EL (cell line): ENCODE data around the gene IL25.

Experiments used
- DNase-seq: peaks from one replicate; pipeline ENCODE4 v3.0.0-alpha.2; 2016

IL25 gene

GRCh38 chr14:23354990-23355389, 17.6 kb upstream of the IL25 start:
- DNase-seq: no peak

DNA sequence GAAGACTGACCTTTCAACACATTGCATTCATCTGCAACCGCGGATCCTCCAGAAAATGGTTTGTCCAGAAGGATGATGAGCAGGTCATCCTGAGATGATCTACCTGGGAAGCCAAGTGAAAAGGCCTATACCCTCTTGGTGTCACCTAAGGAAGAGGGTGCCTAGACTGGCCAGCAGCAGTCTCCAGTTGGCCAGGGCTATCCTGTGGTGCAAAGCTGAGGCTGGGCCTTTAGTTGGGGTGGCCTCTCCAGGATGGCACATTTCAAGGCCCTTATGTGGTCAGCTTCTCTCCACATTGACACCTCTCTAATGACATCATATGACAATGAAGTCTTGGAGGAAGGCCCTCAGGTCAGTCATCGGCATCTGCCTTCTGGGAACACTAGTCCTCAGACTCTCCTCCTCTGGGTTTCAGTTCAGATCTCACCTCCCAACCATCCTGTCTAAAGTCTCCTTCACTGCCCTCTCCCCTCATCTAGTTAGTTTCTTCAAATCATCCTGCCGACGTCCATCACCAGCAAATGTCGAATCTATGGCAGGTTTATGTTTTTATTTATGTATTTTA, 16.7 kb upstream of the IL25 start:
- DNase-seq: no peak

GRCh38 chr14:23356662-23357061, 15.9 kb upstream of the IL25 start:
- DNase-seq: no peak

DNA sequence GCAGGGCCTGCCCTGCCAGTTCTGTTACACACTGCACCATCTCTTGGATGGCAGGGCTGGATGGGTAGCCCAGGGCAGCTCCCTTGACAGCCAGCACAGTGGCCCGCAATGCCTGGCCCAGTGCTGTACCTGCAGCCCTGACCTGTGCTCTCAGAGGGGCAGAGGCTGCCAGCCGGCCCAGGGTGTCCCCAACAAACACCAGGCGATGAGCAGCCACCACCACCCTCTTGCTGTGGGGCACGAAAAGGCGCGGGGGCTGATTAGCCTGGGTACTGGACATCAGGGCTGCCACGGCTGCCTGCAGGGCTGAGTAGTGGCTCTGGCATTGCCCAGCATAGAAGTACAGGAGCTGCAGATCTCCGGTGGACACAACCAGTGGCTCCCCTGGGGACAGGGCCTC, 15.3 kb upstream of the IL25 start:
- no peak for DNase-seq

- no peak for DNase-seq
Observed at GRCh38 chr14:23358042-23358441, 14.6 kb upstream of the IL25 start.

DNA sequence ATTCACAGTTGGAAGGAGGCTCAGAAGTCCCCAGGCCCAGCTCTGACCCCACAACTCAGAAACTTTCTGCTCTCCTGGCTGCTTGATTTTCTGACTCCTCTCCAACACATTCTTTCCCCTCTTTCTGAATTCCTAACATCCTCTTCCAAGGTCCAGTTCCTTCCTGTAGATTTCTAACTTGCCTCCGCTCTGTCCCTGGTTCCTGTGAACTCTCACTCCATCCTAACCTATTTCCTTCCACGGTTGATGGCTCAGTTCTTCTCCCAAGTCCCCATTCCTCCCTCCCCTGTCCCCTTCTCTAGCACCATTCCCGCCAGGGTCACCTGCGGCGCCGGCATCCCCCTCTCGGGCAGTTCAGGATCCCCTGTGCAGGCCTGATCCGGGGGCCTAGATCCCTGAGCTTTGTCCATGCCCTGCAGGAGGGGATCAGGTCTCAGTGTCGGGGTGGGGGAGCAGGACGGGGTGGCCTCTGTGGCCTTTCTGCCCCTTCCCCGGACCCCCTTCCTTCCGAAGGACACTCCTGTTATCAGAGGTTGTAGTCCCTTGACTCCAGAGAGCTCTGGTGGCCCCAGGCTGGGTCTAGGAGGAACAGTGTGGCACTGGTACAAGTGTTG, 13.9 kb upstream of the IL25 start:
- no peak for DNase-seq

DNA sequence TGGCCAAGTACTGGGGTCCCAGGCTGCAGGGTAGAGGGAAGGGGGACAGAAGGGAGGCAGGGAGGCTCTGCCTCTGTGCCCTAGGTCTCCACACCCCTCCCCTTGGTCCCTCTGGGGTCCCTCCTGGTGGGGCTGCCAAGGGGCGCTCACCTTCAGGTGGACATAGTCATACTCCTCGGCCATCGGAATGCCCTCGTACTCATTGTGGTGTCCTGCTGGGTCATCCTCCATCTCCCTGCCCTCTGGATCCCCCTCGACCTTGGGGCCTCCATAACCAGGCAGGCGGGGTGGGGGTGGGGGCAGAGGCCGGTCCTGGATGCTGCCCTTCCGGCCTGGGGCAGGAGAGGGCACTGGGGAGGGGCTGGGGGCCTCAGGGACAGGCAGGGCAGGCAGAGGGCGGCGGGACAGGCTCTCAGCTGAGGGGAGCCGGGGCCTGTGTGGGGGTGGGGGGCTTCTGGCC, 13.4 kb upstream of the IL25 start:
- no peak for DNase-seq

GRCh38 chr14:23359722-23360447, 12.7 kb upstream of the IL25 start:
- DNase-seq: no peak

DNA sequence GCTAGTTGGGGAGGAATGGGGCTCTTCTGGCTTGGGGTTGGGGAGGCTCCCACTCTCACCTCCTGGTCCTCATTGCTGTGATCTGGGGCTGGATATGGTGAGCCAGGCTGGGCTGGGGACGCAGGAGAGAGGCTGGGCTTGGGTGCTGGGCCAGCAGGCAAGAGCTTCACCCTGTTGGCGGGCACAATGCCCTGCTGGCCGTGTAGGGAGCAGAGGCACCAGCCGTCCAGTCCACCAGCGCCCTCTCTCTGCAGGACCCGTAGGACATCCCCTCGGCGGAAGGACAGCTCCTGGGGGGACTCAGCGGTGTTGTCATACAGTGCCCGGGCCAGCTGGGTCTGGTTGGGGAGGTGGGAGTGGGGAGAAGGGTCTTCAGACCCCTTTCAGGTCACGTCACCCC, 12.1 kb upstream of the IL25 start:
- no peak for DNase-seq

DNA sequence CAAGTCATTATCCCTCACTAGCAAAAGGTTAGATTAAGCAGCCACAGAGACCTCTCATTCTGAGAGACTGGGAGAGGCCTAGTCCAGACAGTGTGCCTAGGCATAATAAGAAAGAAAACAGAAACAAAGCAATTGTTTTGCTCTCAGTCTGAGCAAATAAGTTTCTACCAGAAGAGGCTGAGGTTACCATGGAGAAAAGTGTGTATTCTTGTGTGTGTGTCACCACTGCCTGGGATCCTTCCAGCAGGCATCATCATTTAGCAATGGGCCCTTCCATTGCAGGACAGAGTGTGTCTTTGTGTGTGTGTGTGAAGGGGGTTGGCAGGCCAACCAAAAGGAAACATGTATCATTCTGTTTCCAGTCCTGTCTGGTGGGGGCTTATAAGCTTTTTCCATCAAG, 11.3 kb upstream of the IL25 start:
- no peak for DNase-seq

DNA sequence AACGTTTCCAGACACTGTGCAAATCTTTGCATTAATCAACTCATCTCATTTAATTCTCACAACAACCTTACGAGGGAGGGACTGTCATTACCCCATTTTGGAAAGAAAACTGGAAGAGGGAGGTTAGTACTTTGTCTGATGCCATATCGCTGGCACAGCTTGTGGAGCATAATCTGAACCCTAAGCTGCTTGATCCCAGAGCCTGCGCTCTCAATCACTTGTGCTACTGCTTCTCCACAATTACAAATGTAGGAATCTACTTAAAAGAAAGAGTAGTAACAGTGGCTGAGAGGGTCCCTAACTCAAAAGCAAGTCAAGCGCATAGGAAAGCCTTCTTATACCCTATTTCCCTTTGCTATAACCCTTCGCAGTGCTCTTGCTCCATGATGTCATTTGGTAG, 10.8 kb upstream of the IL25 start:
- DNase-seq: no peak

GRCh38 chr14:23362200-23362599, 10.4 kb upstream of the IL25 start:
- DNase-seq: peak; percentile 17

GRCh38 chr14:23364164-23365035, 8.2 kb upstream of the IL25 start:
- peak; percentile 36 for DNase-seq

GRCh38 chr14:23365036-23365731, 7.4 kb upstream of the IL25 start, which contains the start of gene EFS:
EFS (minus strand) TSS chr14:23365172; CDS start chr14:23365025, 147 bp downstream.
- peak; percentile 12 for DNase-seq

DNA sequence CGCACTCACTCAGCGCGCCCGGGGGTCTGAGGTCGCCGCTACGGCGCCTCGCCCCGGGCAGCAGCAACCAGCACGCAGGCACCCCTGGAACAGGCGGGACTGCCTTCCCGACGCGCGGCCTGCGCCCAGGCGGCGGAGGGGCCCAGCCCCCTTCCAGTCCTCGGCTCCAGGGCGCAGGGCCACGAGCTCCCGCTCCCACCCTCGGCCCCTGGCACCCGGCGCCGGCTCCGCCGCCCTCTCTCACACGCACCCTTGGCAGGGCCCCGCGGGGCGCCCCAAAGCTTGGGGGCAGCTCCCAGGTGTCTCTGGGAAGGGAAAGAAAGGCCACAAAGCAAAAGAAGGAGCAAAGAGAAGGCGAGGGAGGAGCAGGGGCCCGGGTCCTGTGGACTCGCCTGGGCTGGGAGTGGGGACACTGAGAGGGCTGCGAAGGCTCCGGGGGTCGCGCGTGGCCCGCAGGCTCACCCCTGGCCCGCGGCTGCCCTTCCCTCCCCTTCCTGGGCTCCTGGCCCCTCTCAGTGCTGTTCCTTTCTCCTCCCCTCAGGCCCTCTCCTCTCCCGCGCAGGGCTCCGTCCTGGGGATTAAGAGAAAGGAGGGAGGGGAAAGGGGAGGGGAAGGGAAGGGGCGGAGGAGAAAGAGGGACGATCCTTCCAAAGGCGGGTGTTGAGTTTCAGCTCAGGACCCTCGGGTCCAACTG, 6.7 kb upstream of the IL25 start:
- peak; percentile 69 for DNase-seq

- DNase-seq: peak; percentile 66
Observed at GRCh38 chr14:23366426-23366921, 6.1 kb upstream of the IL25 start.

- no peak for DNase-seq
Observed at GRCh38 chr14:23370221-23370620, 2.4 kb upstream of the IL25 start.

GRCh38 chr14:23371865-23372264, 744 bp upstream of the IL25 start:
- no peak for DNase-seq

- DNase-seq: no peak
Observed at GRCh38 chr14:23373041-23373440, 432 bp downstream of the IL25 start.

GRCh38 chr14:23375527-23376251, 3.1 kb downstream of the IL25 start:
- DNase-seq: no peak
